ENCODE measurements around the gene GPC6.

GPC6 gene

DNA sequence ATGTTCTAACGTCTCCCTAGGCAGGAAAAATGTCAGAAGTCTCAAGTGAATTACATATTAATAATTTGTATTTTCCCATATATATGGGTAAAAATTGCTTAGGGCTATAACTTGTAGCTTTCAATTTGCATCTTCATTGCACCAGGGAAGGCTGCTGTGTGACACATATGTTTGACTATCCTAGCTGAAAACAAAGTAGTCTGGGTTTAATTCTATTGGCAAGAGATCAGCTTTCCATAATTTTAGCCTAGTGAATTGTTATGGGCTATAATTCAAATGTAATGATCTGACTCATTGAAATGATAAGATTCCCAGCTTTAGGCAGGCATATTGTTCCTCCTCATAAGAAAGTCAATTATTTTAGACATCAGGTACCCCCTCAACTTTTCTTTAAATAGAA, 699.8 kb downstream of the GPC6 start:
- no peak for DNase-seq (ENCODE audit: low read depth)

GRCh38 chr13:93927431-93927830, 700.8 kb downstream of the GPC6 start:
- no peak for DNase-seq (ENCODE audit: low read depth)

DNA sequence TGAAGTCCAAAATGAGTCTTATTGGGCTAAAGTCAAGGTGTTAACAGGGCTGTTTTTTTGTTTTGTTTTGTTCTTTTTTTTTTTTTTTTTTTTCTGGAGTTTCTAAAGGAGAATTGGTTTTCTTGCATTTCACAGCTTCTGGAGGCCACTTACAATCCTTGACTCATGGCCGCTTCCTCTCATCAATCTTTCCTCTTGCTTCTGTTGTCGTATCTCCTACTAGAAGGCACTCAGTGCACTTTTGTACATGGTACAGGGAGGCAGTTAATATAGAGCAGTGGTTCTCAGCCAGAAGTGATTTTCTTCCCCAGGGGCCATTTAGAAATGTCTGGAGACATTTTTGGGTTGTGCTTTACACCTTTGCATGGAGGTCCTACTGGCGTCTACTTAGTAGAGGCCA, 706.3 kb downstream of the GPC6 start:
- DNase-seq (ENCODE audit: low read depth) = no peak

GRCh38 chr13:93936901-93937300, 710.3 kb downstream of the GPC6 start:
- DNase-seq (ENCODE audit: low read depth) = no peak

GRCh38 chr13:93941444-93941843, 714.8 kb downstream of the GPC6 start:
- DNase-seq (ENCODE audit: low read depth) = no peak

DNA sequence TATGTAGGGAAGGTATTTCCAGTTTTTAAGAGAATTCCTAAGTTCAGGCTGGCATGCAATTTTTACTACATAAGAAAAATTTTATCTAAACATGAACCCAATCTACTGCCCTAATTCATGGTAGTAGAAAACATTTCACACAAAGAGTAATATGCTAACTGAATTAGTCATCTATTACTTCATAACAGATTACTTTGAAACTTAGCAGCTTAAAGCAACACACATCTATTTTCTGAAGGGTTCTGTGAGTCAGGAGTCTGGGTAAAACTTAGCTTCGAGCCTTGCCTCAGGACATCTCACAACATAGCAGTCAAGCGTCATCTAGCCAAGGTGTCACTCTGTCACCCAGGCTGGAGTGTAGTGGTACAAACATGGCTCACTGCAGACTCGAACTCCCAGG, 715.4 kb downstream of the GPC6 start:
- DNase-seq (ENCODE audit: low read depth) = no peak

GRCh38 chr13:93945621-93946020, 719.0 kb downstream of the GPC6 start:
- no peak for DNase-seq (ENCODE audit: low read depth)

DNA sequence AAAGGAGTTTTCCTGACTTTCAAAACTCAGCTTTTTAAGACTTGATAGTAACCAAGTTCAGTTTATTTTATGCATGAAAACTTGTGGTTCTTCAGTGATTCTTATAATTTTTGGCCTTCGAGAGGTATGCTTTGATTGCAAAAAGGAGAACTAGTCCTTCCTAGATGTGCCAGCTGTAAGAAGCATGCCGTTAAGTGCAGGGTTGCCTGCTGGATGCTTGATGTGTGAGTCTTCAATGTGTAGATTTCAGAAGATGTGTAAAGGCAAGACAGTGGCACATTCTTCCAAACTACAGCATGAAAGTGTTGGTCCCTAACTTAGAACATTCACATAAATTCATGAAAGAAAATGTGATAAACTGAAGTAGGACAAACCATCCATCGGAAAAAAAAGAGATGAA, 720.4 kb downstream of the GPC6 start:
- DNase-seq (ENCODE audit: low read depth) = no peak

GRCh38 chr13:93947651-93948050, 721.0 kb downstream of the GPC6 start:
- no peak for DNase-seq (ENCODE audit: low read depth)

DNA sequence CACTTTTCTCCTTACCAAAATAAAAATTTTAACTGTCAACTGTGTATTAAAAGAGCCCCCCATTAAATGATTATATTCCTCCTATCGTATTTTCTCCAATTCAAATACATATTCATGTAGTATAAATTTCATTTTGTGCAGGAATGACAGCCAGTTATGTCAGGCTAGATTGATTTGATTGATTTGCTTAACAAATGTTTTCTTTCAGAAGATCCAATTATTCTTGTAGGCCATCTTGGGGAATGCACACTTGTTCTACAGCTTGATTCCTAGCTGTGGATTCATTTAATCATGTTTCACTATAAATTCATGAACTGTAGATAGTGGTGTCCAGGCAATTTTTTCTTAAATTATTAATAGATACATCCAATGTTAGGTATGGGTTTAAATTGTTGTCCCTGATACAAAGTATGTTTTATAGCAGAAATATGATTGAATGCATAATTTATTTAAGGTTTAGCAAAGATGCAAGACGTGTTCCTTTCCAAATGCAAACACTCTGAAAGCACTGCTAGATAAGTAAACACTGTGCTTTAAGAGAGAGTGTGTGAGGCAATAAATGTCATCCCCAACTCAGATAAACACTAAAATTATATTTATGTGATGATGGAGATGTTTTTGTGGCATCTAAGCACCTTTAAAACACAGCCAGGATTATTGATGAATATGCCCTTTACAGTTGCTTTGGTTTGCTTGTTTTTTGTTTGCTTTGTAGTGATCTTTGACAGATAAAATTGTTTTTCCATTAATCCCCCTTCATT, 721.7 kb downstream of the GPC6 start:
- DNase-seq (ENCODE audit: low read depth) = no peak

- DNase-seq (ENCODE audit: low read depth) = no peak
These were observed 724.5 kb downstream of the GPC6 start for GRCh38 chr13:93951108-93951507.

DNA sequence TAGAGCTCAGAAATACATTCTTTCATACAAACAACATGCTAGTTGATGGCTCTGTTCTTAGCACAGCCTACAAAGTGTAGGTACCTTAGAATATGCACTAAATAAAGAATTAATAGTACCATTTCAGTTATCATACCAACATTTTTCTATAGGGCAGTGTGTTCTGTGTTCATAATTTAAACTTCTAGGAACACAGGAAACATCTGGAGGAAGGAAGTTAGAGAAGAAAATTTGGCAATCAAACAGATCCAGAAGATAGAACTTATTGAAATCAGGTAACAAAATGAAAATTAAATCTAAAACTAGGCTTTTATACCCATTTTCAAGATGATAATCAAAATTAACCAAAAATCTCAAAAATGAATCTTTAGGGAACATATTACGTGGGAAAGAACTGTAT, 725.3 kb downstream of the GPC6 start:
- DNase-seq (ENCODE audit: low read depth) = no peak

DNA sequence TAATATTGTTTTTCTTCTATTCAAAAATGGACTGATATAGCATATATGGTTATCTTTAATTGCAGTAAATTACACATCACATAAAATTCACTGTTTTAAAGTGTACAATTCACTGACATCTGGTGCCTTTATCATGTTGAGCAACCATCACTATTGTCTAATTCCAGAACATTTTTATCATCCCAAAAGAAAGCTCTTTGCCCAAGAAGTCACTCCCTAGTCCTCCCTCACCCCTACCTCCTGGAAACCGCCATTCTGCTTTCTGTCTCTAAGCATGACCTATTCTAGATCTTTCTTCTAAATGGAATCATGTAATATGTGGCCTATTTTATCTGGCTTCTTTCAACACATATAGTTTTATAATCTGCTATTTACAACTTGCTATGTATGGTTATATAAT, 727.2 kb downstream of the GPC6 start:
- no peak for DNase-seq (ENCODE audit: low read depth)

- DNase-seq (ENCODE audit: low read depth) = no peak
These were observed 729.3 kb downstream of the GPC6 start for GRCh38 chr13:93955904-93956303.

DNA sequence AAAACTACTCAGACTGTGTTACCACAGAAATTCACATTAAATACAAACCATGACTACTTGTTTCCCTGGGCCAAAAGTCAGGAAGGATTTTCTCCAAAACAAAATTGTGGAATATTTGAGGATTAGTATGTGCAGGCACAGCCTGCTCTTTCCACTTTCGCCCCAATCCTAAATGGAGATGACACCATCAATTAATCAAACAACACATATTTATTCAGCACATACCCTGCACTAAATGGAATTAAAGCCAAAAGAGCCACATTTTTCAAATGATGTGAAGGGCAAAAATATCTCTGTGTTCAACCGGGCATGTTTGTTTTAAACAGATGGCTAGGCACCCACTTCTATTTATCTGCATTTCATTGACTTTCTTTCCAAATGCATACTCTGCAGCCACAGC, 729.8 kb downstream of the GPC6 start:
- no peak for DNase-seq (ENCODE audit: low read depth)

DNA sequence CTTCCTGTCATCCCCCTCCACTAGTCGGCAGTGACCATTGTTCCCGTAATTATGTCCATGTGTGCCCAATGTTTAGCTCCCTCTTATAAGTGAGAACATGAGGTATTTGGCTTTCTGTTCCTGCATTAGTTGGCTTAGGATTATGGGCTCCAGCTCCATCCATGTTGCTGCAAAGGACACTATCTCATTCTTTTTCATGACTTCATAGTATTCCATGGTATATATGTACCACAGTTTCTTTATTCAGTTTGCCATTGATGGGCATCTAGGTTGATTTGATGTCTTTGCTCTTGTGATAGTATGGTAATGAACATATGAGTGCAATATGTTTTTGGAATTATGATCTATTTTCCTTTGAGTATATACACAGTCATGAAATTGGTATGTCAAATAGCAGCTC, 730.8 kb downstream of the GPC6 start:
- DNase-seq (ENCODE audit: low read depth) = no peak

DNA sequence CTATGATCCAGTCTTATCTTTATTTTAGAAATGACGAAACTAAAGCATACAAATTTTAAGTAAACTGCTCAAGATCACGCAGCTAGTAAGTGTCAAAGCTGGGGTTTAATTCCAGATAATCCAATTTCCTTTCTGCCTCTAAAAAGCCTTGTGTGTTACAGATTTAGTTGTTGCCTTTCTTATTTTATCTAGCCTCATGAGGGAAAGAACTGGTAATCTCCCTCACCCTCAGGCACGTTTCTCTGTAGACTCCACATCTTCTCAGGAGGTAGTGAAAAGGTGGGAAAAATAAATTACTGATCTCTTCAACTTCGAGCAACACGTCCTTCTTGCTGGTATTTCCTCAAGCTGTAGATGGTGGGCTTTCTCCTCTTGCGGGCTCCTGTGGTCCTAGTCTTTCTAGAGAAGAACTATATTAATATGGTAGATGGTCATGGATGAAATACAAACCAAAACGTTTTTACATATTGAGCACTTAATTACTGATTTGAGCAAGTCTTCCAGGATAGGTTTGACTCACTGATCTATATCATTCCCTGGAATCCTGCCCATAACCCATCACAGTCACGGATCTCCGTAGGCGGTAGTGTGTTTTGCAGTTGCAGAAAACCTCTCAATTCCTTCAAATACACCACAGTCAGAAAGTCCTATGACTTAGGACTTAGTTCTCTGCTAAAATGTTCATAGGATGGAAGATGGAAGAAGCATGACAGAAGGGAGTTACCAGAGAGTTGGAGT, 733.4 kb downstream of the GPC6 start:
- no peak for DNase-seq (ENCODE audit: low read depth)

DNA sequence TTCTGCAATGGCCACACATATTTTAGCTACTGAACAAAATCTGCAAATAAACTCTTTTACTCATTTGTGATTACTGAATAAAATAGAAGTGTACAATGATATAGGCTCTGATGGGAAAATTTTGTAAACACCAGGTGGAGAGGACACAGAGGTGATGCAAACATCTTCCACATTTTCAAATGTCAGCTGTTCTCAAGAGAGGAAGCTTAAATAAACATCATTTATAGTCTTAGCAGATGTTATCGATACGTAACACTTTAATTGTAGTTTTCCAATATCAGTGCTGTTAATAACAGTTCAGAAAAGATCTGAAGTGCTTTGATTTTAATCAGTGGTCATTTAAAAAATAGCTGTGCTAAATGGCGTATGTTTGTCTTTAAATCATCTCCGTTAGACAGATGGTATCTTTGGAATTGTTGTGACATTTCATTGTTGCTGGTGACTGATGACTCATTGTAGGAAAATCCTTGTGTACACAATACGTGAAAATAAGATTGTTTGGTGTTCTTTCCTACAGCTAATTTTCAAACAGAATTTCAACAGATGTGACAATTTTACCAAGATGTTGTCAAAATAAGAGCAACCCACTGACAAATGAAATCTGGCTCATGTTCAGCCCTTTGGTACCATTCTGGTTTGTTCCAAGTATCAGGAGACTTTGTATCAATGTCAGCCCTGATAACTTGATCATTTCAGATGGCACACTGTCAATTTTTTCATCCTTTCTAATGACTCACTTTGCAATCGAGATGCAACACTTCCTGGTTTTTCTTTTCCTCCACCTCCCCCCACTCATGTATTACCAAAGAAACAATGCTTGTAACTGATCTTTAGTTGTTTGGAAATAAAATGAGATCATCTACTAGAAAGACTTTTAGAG, 736.9 kb downstream of the GPC6 start:
- DNase-seq (ENCODE audit: low read depth) = no peak

GRCh38 chr13:93964146-93964512, 737.5 kb downstream of the GPC6 start:
- DNase-seq (ENCODE audit: low read depth) = no peak

DNA sequence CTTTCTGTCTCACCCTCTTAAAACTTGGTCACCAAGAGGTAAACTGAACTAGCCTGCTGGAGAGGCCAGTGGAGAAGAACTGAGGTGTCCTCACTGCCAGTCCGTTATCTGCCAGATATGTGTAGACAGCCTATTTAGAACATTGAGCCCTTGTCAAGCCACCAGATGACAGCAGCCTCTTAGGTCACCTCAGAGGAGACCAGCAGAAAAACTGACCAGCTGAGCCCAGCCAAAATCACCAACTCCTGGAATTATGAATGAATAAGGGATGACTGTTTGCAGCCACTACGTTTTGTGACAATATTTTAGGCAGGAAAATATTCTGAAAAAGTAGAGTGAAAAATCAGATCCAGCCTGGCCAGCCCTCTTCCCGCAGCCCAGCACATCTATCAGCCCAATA, 739.0 kb downstream of the GPC6 start:
- DNase-seq (ENCODE audit: low read depth) = no peak

GRCh38 chr13:93966267-93966936, 739.8 kb downstream of the GPC6 start:
- DNase-seq (ENCODE audit: low read depth) = no peak

DNA sequence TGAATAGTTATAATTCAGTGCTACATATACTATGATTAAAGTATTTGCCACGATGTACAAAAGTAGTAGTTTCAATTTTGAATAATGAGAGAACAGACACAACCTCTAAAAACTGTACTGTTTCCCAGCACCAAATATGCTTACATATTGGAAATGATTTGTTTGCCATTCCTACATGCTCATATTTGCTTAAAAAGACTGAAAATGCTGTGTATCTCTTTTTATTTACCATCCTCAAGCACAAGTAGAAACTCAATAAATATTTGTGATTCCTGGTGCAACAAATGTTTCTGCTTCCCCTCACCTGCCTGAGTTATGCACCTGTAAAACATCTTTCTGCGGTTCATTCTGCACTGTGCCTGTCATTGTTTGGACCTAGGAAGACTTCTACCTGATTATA, 740.7 kb downstream of the GPC6 start:
- DNase-seq (ENCODE audit: low read depth) = no peak

Data from stimulated activated CD8-positive, alpha-beta memory T cell treated with anti-CD3 and anti-CD28 coated beads, Interleukin-12 subunit alpha, Interleukin-12 subunit beta, amount 100 ng/mL, for 1 hour (primary cell).